OCI-LY1 (cell line): ENCODE data around the gene FARP1.

ENCODE experiments used
- H2AFZ ChIP-seq: fragments of 200-600 bp; sonication (generic), shearing (Covaris generic); 2 replicates; pipeline ENCODE4 v1.6.0; 2014; ENCODE audit warnings: antibody characterized with exemption, mild to moderate bottlenecking, low read length
- H3F3A ChIP-seq: fragments of 200-600 bp; sonication (generic), shearing (Covaris generic); 2 replicates; pipeline ENCODE4 v1.6.0; 2014; ENCODE audit warnings: mild to moderate bottlenecking, antibody characterized with exemption, low read length, moderate library complexity; ENCODE audit not compliant: insufficient read depth
- H3K27ac ChIP-seq: fragments of 200-600 bp; sonication (generic); 2 replicates; pipeline ENCODE4 v1.5.1; 2014; ENCODE audit warnings: low read length, mixed run types, mild to moderate bottlenecking, low read depth; ENCODE audit not compliant: poor library complexity, severe bottlenecking
- H3K27me3 ChIP-seq: fragments of 200-600 bp; sonication (generic); 2 replicates; pipeline ENCODE4 v1.6.0; 2014; ENCODE audit warnings: antibody characterized with exemption, mild to moderate bottlenecking, low read length, moderate library complexity; ENCODE audit not compliant: insufficient read depth
- H3K36me3 ChIP-seq: fragments of 200-600 bp; sonication (generic); 2 replicates; pipeline ENCODE4 v1.6.1; 2014; ENCODE audit warnings: mild to moderate bottlenecking, antibody characterized with exemption, low read length, moderate library complexity, mixed read lengths; ENCODE audit not compliant: insufficient read depth
- H3K4me1 ChIP-seq: fragments of 200-600 bp; sonication (generic); 2 replicates; pipeline ENCODE4 v1.5.1; 2014; ENCODE audit warnings: mild to moderate bottlenecking, low read length, moderate library complexity; ENCODE audit not compliant: insufficient read depth, severe bottlenecking
- H3K4me2 ChIP-seq: fragments of 200-600 bp; sonication (generic), shearing (Covaris generic); 2 replicates; pipeline ENCODE4 v1.6.1; 2014; ENCODE audit warnings: low read length
- H3K4me3 ChIP-seq: fragments of 200-600 bp; sonication (generic); 2 replicates; pipeline ENCODE4 v1.5.1; 2014; ENCODE audit warnings: low read length, low read depth, mild to moderate bottlenecking, mixed read lengths; ENCODE audit not compliant: poor library complexity, severe bottlenecking
- H3K79me2 ChIP-seq: fragments of 200-600 bp; shearing (Covaris generic); 2 replicates; pipeline ENCODE4 v1.6.1; 2016; ENCODE audit warnings: mixed run types, low read length, mixed read lengths; ENCODE audit not compliant: insufficient read depth
- H3K9ac ChIP-seq: fragments of 200-600 bp; sonication (generic), shearing (Covaris generic); 2 replicates; pipeline ENCODE4 v1.6.1; 2014; ENCODE audit warnings: mild to moderate bottlenecking, low read length, mixed read lengths
- H3K9me2 ChIP-seq: fragments of 200-600 bp; sonication (generic), shearing (Covaris generic); 2 replicates; pipeline ENCODE4 v1.6.1; 2014; ENCODE audit warnings: low read depth, mild to moderate bottlenecking, low read length, mixed read lengths
- H3K9me3 ChIP-seq: fragments of 200-600 bp; shearing (Covaris generic); 2 replicates; pipeline ENCODE4 v1.6.1; 2014; ENCODE audit warnings: low read length, mixed read lengths
- H4K20me1 ChIP-seq: fragments of 200-600 bp; sonication (generic), shearing (Covaris generic); 2 replicates; pipeline ENCODE4 v1.6.0; 2016; ENCODE audit warnings: mild to moderate bottlenecking, low read length; ENCODE audit not compliant: insufficient read depth
- CTCF ChIP-seq: fragments of 200-600 bp; sonication (generic), shearing (Covaris generic); IDR thresholded peaks from 2 replicates; pipeline ENCODE4 v1.5.1; 2017; ENCODE audit warnings: mild to moderate bottlenecking, antibody characterized with exemption, low read length, moderate library complexity, mixed read lengths
- EZH2 ChIP-seq: fragments of 200-600 bp; sonication (generic), shearing (Covaris generic); IDR thresholded peaks from 2 replicates; pipeline ENCODE4 v1.8.0; 2017; ENCODE audit warnings: borderline replicate concordance, mixed run types, mild to moderate bottlenecking, antibody characterized with exemption, low read length, moderate library complexity, mixed read lengths

The FARP1 gene

GRCh38 chr13:98254513-98254912 lies 111.6 kb downstream of the FARP1 start:
- TF ChIP-seq CTCF (no peak), EZH2 (no peak)
- no peaks in the 10 kb centered on the region for H3K9me3 ChIP-seq
- no peak overlapping the region for H2AFZ ChIP-seq
- no peak overlapping the region for H3K4me3 ChIP-seq
- no peaks in the 10 kb centered on the region for H3K79me2 ChIP-seq
- H3K36me3 ChIP-seq: no peaks in the 10 kb centered on the region
- H3K9me2 ChIP-seq: no peaks in the 10 kb centered on the region
- H3K27ac ChIP-seq: no peak overlapping the region
- H3K9ac ChIP-seq: no peak overlapping the region
- H3K27me3 ChIP-seq: no peaks in the 10 kb centered on the region
- no peak overlapping the region for H3K4me2 ChIP-seq
- no peaks in the 10 kb centered on the region for H3K4me1 ChIP-seq
- H4K20me1 ChIP-seq: no peaks in the 10 kb centered on the region
- H3F3A ChIP-seq: no peaks in the 10 kb centered on the region

GRCh38 chr13:98258226-98258625 lies 115.3 kb downstream of the FARP1 start:
- TF ChIP-seq CTCF (no peak), EZH2 (no peak)
- Histone ChIP-seq H3K4me1 (no peaks in the 10 kb centered on the region), H3K4me2 (no peak overlapping the region), H3K79me2 (no peaks in the 10 kb centered on the region), H3K27me3 (no peaks in the 10 kb centered on the region), H3K27ac (no peak overlapping the region), H3K9ac (no peak overlapping the region), H3K4me3 (no peak overlapping the region), H3K36me3 (no peaks in the 10 kb centered on the region), H3K9me3 (no peaks in the 10 kb centered on the region), H2AFZ (no peak overlapping the region), H3F3A (no peaks in the 10 kb centered on the region), H4K20me1 (no peaks in the 10 kb centered on the region), H3K9me2 (no peaks in the 10 kb centered on the region)

- H3F3A ChIP-seq: no peaks in the 10 kb centered on the region
- no peaks in the 10 kb centered on the region for H3K27me3 ChIP-seq
- H3K9ac ChIP-seq: no peak overlapping the region
- no peaks in the 10 kb centered on the region for H3K36me3 ChIP-seq
- TF ChIP-seq EZH2 (no peak), CTCF (no peak)
- no peak overlapping the region for H2AFZ ChIP-seq
- H4K20me1 ChIP-seq: no peaks in the 10 kb centered on the region
- H3K9me2 ChIP-seq: no peaks in the 10 kb centered on the region
- no peaks in the 10 kb centered on the region for H3K79me2 ChIP-seq
- H3K4me3 ChIP-seq: no peak overlapping the region
- H3K4me1 ChIP-seq: no peaks in the 10 kb centered on the region
- H3K27ac ChIP-seq: no peak overlapping the region
- no peak overlapping the region for H3K4me2 ChIP-seq
- H3K9me3 ChIP-seq: no peaks in the 10 kb centered on the region
Measured at GRCh38 chr13:98260357-98261164, 117.7 kb downstream of the FARP1 start.
